Measurements from ENCODE around the gene DHX15. TPM values are rescaled to one million over a fixed set of nuclear protein-coding genes. Genes with fewer than 3 reads are reported as not detected.

Gene DHX15
- total RNA-seq, 1 donor from 2014 or later: 154 TPM

DNA sequence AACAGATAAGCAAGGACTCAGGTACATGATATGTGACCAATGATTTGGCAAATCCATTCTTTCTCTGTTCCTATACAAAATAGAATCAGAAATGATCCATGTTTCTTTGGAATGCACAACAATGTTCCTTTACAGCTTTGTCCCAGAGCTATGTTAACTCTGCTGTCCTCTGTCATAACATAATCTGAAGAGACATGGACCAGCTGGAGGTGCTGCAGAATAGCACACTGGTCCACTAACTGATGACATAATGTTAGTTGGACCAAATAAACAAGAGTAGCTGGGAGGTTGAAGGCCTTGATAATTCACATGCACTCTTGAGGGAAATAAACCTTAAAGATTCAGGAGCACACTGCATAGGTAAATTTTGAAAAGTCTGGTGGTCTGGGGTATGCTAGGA is 23.0 kb upstream of the DHX15 start:
- no peaks in the 10 kb centered on the region for H3K36me3 Mint-ChIP-seq (ENCODE audit: low read depth, unreplicated experiment)
- H3K4me3 Mint-ChIP-seq (ENCODE audit: unreplicated experiment): no peak overlapping the region
- TF ChIP-seq, protein P1, sequence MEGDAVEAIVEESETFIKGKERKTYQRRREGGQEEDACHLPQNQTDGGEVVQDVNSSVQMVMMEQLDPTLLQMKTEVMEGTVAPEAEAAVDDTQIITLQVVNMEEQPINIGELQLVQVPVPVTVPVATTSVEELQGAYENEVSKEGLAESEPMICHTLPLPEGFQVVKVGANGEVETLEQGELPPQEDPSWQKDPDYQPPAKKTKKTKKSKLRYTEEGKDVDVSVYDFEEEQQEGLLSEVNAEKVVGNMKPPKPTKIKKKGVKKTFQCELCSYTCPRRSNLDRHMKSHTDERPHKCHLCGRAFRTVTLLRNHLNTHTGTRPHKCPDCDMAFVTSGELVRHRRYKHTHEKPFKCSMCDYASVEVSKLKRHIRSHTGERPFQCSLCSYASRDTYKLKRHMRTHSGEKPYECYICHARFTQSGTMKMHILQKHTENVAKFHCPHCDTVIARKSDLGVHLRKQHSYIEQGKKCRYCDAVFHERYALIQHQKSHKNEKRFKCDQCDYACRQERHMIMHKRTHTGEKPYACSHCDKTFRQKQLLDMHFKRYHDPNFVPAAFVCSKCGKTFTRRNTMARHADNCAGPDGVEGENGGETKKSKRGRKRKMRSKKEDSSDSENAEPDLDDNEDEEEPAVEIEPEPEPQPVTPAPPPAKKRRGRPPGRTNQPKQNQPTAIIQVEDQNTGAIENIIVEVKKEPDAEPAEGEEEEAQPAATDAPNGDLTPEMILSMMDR (IDR thresholded peaks at IDR 0.05; ENCODE audit: unreplicated experiment): no peak
- no peak overlapping the region for H3K27ac Mint-ChIP-seq (ENCODE audit: unreplicated experiment)
- H3K4me1 Mint-ChIP-seq (ENCODE audit: unreplicated experiment): peaks cover 5% of the 10 kb centered on the region
- no peaks in the 10 kb centered on the region for H3K9me3 Mint-ChIP-seq (ENCODE audit: unreplicated experiment)
- H3K27me3 Mint-ChIP-seq (ENCODE audit: unreplicated experiment): no peaks in the 10 kb centered on the region
- DNase-seq (ENCODE audit: low spot score): no peak

DNA sequence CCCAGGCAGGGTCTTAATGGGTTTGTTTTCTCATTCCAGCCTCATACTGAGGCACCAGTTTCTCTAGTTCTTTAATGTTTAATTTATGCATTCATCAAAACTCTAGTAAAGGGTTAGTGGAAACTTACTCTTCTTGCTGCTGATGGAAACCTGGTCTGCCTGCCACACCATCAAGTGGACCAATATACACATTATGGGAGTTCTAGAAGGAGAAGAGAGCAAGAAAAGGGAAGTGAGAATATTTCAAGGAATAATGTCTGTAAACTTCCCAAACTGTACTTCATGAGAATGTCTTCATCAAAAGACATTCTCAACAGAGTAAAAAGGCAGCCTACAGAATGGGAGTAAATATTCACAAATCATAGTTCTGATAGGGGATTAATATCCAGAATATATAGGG is 20.9 kb upstream of the DHX15 start:
- Mint-ChIP-seq H3K4me1 (ENCODE audit: unreplicated experiment) (peaks cover 5% of the 10 kb centered on the region), H3K4me3 (ENCODE audit: unreplicated experiment) (no peak overlapping the region), H3K9me3 (ENCODE audit: unreplicated experiment) (no peaks in the 10 kb centered on the region), H3K36me3 (ENCODE audit: low read depth, unreplicated experiment) (no peaks in the 10 kb centered on the region), H3K27me3 (ENCODE audit: unreplicated experiment) (no peaks in the 10 kb centered on the region), H3K27ac (ENCODE audit: unreplicated experiment) (peak overlapping the region; percentile 55)
- no peak for DNase-seq (ENCODE audit: low spot score)
- TF ChIP-seq, protein P1 (IDR thresholded peaks at IDR 0.05; ENCODE audit: unreplicated experiment): no peak

DNA sequence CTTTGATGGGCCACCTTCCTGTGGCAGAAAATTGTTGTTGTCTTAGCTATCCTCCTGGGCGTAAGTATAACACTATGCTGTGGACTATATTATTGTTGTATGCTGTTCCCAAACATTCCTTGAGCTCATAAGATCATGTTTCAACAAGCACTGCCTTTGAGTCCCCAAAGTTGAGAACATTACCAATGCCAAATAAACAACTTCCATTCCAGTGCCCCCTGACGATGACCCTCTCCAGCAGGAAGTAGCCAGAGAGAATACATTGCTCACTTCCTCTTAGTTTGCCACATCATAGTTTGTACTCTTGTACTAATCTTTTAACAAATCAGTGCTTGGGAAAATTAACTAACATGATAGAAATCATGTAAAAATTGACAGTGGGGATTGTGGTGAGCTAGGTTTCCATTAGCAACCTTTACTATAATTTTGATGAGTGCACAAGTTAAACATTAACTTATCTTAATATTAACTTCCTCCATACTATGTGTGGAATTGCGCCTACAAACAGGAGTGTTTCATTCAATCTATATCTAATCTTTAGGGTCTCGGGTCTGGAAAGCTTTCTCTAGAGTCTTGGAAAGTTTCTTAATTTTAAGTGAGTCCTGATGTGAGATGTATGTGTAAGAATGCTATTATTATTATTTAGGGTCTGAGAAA is 20.3 kb upstream of the DHX15 start:
- Mint-ChIP-seq H3K4me1 (ENCODE audit: unreplicated experiment) (peaks cover 5% of the 10 kb centered on the region), H3K27me3 (ENCODE audit: unreplicated experiment) (no peaks in the 10 kb centered on the region), H3K9me3 (ENCODE audit: unreplicated experiment) (no peaks in the 10 kb centered on the region), H3K4me3 (ENCODE audit: unreplicated experiment) (no peak overlapping the region), H3K27ac (ENCODE audit: unreplicated experiment) (no peak overlapping the region), H3K36me3 (ENCODE audit: low read depth, unreplicated experiment) (no peaks in the 10 kb centered on the region)
- no peak for DNase-seq (ENCODE audit: low spot score)
- TF ChIP-seq, protein P1 (IDR thresholded peaks at IDR 0.05; ENCODE audit: unreplicated experiment): no peak

DNA sequence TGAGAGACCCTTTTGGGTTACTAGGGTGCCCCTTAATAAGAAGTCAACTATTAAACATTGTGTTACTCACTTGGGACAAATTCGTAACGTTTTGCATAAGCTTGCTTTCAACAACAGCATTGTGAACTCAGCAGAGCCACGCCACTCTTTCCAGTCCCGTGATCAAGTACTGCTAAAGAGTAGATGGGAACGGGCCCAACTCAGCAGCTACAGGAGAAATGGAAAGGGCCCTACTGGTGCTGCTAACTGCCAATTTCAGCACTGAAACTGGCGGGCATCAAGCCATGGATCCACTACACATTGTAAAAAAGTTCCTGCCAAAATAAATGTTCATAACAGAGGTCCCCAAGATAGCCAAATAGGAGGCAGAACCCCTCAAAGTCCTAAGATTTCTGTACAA is 19.0 kb upstream of the DHX15 start:
- H3K36me3 Mint-ChIP-seq (ENCODE audit: low read depth, unreplicated experiment): no peaks in the 10 kb centered on the region
- H3K4me1 Mint-ChIP-seq (ENCODE audit: unreplicated experiment): peaks cover 5% of the 10 kb centered on the region
- no peak overlapping the region for H3K4me3 Mint-ChIP-seq (ENCODE audit: unreplicated experiment)
- H3K27ac Mint-ChIP-seq (ENCODE audit: unreplicated experiment): no peak overlapping the region
- TF ChIP-seq, protein P1 (IDR thresholded peaks at IDR 0.05; ENCODE audit: unreplicated experiment): no peak
- no peak for DNase-seq (ENCODE audit: low spot score)
- H3K9me3 Mint-ChIP-seq (ENCODE audit: unreplicated experiment): no peaks in the 10 kb centered on the region
- peaks cover 1% of the 10 kb centered on the region for H3K27me3 Mint-ChIP-seq (ENCODE audit: unreplicated experiment)

DNA sequence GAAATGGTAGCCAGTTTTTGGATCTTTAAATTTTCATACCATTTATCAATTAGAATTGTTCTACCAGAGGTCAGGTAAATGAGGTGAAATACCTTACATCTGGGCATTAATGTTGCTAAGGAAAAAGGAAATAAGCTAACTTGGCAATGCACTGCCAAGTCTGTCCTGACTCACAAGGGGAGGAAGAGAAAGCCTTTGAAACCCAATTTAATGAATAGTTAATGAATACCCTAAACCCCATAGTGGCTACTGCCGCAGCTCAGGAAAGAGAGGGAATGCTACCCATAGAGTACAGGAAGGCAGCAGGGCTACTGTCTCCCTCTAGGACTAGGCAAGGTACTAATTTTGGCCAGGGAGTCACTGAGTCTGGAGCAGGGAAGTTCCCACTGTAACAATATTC is 16.8 kb upstream of the DHX15 start:
- TF ChIP-seq, protein P1 (IDR thresholded peaks at IDR 0.05; ENCODE audit: unreplicated experiment): no peak
- Mint-ChIP-seq H3K27ac (ENCODE audit: unreplicated experiment) (no peak overlapping the region), H3K36me3 (ENCODE audit: low read depth, unreplicated experiment) (no peaks in the 10 kb centered on the region), H3K4me3 (ENCODE audit: unreplicated experiment) (no peak overlapping the region), H3K9me3 (ENCODE audit: unreplicated experiment) (no peaks in the 10 kb centered on the region), H3K27me3 (ENCODE audit: unreplicated experiment) (peaks cover 1% of the 10 kb centered on the region), H3K4me1 (ENCODE audit: unreplicated experiment) (peaks cover 10% of the 10 kb centered on the region)
- DNase-seq (ENCODE audit: low spot score): no peak
